AG04449 (cell line): ENCODE measurements around the gene GAL3ST2.
"Not testable (repeated sequence)": the region's sequence is repeated elsewhere in the genome, so short reads cannot be mapped to it uniquely, and the experiment has no call there.

Experiments
- CTCF ChIA-PET: fragments of 350-600 bp; formaldehyde crosslinking; extraction: SDS; loops from one replicate; lab custom pipeline; 2021; ENCODE audit warnings: antibody characterized with exemption; lab: Yijun Ruan, JAX
- POLR2A ChIA-PET: fragments of 400-600, 350-600 bp; formaldehyde crosslinking; extraction: SDS; loops from one replicate; lab custom pipeline; 2020; ENCODE audit warnings: antibody characterized with exemption, inconsistent platforms; lab: Yijun Ruan, JAX
- DNase-seq: peaks from one replicate; pipeline ENCODE4 v3.0.0-alpha.2; 2010; ENCODE audit warnings: low read depth, low spot score
- H3K4me3 ChIP-seq: 2 replicates; pipeline ENCODE4 v1.5.1; 2011; ENCODE audit warnings: low read depth, mild to moderate bottlenecking, control low read depth, low read length
- TF ChIP-seq, protein P1 (sequence below): IDR thresholded peaks from one replicate; pipeline ENCODE4 v1.5.1; 2011; ENCODE audit warnings: mild to moderate bottlenecking, moderate library complexity, low read length, control low read depth, inconsistent platforms; ENCODE audit not compliant: insufficient read depth; ENCODE audit errors: missing control alignments

The GAL3ST2 gene

DNA sequence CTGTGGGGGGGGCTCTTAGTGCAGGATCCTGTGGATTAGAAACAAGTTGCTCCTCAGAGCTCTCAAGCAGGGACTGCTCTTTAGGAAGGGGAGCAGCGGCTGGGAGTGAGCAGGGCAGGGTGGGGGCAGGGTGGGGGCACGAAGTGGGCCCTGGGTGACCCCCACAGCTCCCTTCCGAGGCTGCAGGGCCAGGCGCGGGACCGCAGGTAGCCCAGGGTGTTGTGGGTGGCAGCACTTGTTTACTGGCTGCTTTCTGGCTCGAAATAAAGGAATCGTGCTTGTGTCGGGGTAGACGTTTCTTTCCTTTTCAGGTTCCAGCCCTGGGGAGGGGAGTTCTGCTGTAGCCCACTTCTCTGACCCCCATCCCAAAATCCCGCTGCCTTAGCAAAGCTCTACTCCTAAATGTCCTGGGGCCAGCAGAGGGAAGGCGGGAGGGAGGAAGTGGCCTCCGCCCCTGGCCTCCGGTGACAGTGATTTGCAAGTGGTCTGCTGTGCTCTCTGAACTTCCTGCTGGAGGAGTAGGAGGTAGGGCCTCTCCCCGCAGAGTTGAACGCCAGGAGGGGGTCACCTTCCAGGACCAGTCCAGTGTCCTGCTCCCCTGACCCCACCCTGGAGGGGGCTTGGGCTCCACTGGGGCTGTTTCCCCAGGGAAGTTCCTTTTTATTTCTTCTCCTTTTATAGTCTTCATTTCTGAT, 40.7 kb downstream of the GAL3ST2 start:
- TF ChIP-seq, protein P1, sequence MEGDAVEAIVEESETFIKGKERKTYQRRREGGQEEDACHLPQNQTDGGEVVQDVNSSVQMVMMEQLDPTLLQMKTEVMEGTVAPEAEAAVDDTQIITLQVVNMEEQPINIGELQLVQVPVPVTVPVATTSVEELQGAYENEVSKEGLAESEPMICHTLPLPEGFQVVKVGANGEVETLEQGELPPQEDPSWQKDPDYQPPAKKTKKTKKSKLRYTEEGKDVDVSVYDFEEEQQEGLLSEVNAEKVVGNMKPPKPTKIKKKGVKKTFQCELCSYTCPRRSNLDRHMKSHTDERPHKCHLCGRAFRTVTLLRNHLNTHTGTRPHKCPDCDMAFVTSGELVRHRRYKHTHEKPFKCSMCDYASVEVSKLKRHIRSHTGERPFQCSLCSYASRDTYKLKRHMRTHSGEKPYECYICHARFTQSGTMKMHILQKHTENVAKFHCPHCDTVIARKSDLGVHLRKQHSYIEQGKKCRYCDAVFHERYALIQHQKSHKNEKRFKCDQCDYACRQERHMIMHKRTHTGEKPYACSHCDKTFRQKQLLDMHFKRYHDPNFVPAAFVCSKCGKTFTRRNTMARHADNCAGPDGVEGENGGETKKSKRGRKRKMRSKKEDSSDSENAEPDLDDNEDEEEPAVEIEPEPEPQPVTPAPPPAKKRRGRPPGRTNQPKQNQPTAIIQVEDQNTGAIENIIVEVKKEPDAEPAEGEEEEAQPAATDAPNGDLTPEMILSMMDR: no peak
- POLR2A ChIA-PET: no interaction called here
- H3K4me3 ChIP-seq: no peak overlapping the region
- CTCF ChIA-PET: no interaction called here
- no peak for DNase-seq

DNA sequence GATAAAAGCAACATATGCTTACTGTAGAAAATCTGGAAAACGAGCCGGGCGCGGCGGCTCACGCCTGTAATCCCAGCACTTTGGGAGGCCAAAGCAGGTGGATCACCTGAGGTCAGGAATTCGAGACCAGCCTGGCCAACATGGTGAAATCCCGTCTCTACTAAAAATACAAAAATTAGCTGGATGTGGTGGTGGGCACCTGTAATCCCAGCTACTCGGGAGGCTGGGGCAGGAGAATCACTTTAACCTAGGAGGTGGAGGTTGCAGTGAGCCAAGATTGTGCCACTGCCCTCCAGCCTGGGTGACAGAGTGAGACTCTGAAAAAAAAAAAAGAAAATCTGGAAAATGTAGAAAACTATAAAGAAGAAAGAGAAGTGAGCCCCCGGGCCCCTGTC, 41.2 kb downstream of the GAL3ST2 start:
- DNase-seq, POLR2A ChIA-PET, H3K4me3 ChIP-seq, CTCF ChIA-PET: not testable (repeated sequence)

DNA sequence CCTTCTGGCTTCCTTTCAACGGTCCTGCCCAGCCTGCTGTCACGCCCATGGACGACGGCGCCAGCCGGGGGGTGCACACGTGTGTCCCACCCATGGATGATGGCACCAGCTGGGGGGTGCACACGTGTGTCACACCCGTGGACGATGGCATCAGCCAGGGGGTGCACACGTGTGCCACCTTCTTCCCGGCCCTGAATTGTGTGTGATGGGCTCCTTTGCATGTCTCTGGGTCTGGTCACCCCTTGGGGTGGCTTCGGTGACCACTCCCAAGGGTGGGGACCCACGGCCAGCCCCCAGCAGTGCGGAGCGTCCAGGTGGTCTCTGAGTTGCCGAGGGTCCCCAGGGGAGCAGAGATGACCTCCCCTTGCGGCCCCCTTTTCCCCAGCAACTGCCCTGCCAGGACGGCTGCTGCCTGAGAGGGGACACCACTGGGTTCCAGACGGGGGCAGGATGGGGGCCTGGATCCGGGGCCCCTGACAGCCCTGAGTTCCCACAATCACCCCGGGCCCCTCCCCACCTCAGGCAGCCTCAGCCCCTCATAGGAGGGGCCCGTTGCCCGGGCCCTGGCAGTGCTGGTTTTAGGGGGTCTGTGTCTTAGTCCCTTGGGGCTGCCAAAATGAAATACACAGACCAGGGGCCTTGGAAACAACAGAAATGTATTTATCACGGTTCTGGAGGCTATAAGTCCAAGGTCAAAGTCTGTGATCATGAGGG, 41.8 kb downstream of the GAL3ST2 start:
- POLR2A ChIA-PET: no interaction called here
- no peak for DNase-seq
- no peak overlapping the region for H3K4me3 ChIP-seq
- TF ChIP-seq, protein P1: no peak
- CTCF ChIA-PET: no interaction called here

DNA sequence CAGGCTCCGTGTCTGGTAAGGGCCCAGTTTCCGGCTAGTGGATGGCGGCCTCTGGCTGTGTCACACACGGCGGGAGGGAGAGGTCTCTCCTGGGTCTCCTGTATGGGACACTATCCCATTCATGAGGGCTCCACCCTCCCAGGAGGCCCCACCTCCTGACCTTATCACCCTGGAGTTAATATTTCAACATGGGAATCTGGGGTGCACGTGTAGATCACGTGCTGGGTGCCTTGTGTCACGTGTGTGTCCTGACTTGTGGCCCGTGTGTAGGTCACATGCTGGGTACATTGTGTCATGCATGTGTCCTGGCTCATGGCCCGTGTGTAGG, 42.3 kb downstream of the GAL3ST2 start:
- POLR2A ChIA-PET: no interaction called here

DNA sequence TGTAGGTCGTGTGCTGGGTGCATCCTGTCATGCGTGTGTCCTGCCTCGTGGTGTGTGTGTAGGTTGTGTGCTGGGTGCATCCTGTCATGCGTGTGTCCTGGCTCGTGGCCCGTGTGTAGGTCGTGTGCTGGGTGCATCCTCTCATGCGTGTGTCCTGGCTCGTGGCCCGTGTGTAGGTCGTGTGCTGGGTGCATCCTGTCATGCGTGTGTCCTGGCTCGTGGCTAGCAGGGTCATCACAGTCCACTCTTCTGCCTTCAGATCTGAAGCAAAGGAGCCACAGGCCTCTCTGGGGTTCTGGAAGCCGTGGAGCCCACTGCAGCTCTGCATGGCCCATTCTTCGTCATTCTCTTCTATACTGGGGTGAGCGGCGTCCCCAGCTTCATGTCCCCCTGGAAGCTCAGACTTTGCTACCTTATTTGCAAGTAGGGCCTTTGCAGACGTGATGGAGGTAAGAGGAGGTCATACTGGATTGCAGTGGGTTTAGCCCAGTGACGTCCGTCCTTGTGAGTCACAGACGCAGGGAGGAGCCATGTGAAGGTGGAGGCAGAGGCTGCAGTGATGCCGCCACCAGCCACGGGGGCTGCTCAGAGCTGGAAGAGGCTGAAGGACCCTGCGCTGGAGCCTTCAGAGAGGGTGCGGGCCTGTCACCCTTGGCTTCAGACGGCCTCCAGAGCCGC, 43.5 kb downstream of the GAL3ST2 start:
- DNase-seq, H3K4me3 ChIP-seq, POLR2A ChIA-PET, CTCF ChIA-PET: not testable (repeated sequence)

More for the DNA sequence above, 42.3 kb downstream of the GAL3ST2 start:
- H3K4me3 ChIP-seq: no peak overlapping the region
- TF ChIP-seq, protein P1: no peak
- no peak for DNase-seq
- CTCF ChIA-PET: no interaction called here

DNA sequence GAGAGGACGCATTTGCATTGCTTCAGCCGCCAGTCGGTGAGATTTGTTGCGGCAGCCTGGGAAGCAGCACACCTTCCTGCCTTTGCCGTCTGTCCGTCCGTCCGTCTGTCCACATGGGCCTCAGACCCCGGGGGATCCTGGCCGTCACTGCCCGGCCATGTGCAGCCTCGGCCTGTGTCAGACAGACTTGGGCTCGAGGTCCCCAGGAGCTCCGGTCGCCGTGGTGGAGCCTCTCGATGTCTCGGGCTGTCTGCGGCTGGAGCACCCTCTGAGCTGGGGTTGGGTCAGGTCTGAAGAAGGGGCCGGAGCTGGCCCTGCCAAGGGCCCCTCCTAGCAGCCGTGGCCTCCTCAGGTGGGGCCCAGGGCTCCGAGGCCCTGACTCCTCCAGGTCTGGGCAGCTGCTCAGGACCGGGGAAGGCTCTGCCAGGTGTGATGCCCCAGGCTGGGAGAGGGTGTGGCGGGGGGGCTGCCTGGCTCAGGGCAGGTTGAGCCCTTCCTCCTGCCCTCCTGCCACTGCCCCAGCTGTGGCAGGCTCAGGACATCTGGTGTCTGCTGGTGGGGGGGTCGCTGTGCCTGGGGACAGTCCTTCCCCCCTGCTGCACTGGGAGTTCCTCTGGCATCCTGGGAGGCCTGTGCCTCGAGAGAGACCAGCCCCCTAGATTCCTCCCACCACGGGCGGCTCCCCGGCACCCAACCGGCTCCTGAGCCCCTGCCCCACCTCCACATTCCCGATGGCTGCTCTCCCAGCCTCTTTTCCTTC, 44.2 kb downstream of the GAL3ST2 start:
- ChIA-PET POLR2A (no interaction called here), CTCF (no interaction called here)
- H3K4me3 ChIP-seq: no peak overlapping the region
- no peak for DNase-seq
- TF ChIP-seq, protein P1: no peak
